ENCODE data around the gene GLCCI1.

DNA sequence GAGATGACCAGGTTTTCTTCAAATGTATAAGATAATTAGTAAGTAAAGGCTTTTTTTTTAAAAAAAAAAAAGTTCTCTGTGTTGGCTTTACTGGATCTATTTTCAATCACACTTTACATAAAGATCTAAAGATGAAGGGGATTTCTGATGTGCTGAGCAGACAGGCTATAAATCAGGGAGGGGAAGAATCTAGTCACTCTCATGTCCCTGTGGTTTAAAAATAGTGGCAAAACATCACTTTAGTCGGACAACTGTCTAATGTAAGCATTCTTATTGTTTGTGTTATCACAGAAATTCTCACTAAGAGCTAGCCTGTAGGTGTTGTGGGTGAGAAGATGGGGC is 160.7 kb downstream of the GLCCI1 start:
- TF ChIP-seq GATA2 (IDR thresholded peaks at IDR 0.05; ENCODE audit: low read depth, low read length) (no peak), GATA3 (IDR thresholded peaks at IDR 0.05; ENCODE audit: low read depth, low read length) (no peak)

All from SH-SY5Y (cell line).